Stimulated activated CD8-positive, alpha-beta memory T cell treated with anti-CD3 and anti-CD28 coated beads, Interleukin-2, amount 100 ng/mL, for 48 hours (primary cell): ENCODE data around the gene HIGD1B.

ENCODE experiments used
- DNase-seq, 2 donors: peaks; one replicate each; pipeline ENCODE4 v3.0.0-alpha.2; 2020; ENCODE audit warnings: low read depth in 2 of 2

HIGD1B gene

DNA sequence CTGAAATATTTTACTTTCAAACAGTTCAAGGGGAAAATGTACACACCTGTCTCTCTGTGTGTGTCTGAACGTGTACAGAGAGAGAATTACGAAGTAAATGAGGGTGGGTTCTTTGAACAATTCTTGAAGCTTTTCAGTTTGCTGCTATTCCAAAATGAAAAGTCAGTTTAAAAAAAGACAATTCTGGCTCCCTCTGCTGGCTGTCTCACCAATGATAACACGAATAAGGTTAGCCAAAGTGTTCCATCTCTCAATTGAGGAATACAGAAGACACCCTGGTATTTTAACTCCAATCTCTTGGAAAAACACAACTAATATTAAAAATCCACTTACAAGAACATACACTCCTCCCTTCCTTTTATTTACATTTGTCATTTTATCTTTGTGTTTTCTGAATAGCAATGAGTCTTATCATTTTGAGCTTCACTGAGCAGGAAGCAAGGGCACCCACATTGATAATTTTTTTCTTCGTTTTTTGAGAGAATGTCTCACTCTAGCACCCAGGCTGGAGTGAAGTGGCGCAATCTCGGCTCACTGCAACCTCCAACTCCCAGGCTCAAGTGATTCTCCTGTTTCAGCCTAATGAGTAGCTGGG lies 31.0 kb downstream of the HIGD1B start:
- no peak for DNase-seq

DNA sequence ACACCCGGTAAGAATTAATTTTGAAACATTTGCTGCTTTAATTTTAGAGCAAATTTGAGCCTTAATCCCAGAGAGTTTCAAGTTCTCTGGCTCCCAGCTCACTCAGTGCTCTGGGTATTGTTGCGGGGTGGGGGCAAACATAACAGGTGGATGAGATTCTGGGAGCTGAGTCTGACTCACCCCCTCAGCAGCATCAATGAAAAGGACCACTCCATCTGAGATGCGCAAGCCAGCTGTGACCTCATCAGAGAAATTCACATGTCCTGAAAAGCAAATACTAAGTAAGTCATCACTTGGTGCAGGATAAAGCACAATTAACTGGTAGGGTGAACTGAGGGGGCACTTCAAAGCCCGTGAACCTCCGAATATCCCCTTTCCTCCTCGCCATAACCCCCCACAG lies 31.7 kb downstream of the HIGD1B start:
- no peak for DNase-seq

DNA sequence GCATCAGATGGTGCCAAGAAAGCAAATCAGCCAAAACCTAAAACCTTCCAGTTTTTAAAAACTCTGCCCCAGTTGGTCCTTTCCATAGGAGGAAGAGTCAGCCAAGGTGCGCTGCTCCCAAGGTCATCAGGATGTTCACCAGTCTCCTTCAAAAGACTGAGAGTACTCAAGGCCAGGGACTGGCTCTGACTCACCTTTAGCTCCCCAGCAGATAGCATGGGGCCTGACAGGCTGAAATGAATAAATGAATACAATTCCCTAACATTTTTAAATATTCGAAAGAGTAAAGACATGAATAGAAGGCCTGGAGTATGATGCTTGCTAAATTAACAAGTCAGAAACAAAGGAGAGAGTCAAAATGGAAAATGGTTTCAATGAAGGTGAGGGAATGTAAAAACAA lies 32.4 kb downstream of the HIGD1B start:
- no peak for DNase-seq

DNA sequence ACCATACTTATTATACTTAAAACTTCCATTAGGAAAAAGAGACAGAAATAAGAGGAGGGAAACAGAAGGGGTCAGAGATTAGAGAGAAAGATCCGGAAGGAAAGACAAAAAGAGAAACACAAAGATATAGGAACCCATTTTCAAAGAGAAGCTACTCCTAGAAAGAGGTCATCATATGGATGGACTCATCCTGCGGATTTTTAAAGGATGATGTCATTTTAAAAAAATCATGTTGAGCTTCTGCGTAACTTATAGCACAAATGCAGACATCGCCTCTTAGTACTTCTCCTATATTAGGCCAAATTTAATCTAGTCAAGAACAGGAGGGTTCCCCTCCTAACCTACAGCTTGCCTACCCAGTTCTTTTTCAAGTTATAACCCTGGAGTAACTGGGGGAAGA lies 33.5 kb downstream of the HIGD1B start:
- no peak for DNase-seq

DNA sequence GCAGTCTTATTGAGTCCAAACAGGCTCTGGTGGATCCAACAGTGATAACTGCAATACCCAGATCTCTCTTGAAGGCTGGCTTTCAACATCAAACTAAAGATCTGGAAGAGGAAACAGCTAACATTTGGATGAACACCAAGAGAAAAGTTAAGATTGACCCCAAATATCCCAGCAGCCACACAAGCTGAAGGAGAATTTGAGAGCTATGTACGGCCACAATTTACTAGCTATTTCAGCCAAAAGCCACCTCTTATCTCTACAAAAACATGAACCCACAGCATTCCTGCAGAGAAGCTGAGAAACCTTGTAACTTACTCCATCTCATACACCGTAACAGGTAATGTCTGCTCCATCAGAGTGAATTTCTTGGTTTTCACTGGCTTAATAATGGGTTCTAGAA lies 37.3 kb downstream of the HIGD1B start:
- no peak for DNase-seq

DNA sequence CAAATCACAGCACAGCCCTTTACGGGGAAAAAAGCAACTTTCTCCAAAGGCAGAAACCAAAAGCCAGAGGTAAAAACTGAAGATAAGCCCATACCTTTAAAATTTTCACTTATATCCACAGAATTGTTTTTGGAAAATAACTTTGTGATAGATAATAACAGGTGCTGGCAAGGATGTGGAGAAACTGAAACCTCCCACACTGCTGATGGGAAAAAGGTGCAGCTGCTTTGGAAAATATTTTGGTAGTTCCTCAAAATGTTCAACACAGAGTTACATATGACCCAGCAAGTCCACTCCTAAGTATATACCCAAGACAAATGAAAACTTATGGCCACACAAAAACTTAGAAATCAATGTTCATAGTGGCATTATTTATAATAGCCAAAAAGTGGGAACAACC lies 39.3 kb downstream of the HIGD1B start:
- DNase-seq = no peak

DNA sequence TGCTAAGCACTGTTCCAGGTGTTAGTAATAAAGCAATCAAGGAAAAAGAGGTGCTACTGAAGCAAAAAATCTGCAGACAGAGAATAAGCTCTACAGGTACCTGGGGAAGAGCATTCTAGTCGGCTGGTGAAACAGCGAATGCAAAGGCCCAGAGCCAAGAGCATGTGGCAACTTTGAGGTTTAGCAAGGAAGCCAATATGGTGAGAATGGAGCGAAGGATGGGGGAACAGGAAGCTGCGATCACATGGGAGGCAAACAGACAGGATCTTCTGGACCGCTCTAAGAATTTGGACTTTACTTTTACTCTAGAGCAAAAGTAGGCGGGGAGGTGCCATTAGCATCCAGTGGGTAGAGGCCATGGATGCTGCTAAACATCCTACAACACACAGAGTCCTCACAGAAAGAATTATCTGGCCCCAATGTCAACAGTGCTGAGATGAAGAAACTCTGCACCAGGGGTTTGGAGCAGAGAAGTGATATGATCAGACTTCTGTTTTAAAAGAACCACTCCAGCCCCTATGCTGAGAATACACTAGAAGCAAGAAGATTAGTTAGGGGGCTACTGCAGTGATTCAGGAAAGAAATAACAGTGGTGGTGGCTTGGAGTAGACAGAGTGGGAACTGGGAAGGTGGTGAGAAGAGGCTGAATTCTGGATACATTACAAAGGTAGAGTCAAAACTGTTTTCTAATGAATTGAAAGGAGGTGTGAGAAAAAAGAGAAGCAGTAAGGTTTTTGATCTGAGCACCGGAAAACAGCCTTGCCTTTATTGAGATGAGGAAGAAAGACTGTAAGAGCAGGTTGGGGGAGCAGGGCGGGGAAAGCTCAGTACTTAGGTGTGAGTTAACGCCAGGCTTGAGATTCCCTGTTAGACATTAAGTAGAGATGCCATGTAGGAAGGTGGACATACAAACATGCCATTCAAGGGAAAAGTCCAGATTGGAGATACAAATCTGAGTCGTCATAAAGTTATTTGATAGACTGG lies 40.6 kb downstream of the HIGD1B start:
- no peak for DNase-seq

DNA sequence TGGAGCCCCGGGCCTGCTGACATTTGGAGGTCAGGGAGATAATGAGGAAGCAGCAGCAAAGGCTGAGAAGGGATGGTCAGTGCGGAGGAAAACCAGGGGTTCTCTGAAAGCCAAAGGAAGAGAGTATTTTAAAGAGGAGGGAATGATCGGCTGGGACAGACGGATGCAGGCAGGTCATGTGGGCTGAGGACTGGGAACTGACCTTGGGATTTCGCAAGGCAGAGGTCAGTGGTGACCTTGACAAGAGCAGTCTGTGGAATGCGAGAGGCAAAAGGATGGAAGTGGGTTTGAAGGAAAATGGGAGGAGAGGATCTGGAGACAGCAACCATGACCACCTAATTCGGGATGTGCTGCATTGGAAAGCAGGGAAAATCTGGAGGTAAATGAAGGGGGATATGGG lies 41.3 kb downstream of the HIGD1B start:
- no peak for DNase-seq

GRCh38 chr17:44892250-44892649 lies 44.6 kb downstream of the HIGD1B start:
- DNase-seq = no peak

GRCh38 chr17:44894642-44895041 lies 47.0 kb downstream of the HIGD1B start:
- DNase-seq = no peak

GRCh38 chr17:44898768-44899073 lies 51.0 kb downstream of the HIGD1B start:
- peak in 1 of 2 donors; percentile 6 for DNase-seq

DNA sequence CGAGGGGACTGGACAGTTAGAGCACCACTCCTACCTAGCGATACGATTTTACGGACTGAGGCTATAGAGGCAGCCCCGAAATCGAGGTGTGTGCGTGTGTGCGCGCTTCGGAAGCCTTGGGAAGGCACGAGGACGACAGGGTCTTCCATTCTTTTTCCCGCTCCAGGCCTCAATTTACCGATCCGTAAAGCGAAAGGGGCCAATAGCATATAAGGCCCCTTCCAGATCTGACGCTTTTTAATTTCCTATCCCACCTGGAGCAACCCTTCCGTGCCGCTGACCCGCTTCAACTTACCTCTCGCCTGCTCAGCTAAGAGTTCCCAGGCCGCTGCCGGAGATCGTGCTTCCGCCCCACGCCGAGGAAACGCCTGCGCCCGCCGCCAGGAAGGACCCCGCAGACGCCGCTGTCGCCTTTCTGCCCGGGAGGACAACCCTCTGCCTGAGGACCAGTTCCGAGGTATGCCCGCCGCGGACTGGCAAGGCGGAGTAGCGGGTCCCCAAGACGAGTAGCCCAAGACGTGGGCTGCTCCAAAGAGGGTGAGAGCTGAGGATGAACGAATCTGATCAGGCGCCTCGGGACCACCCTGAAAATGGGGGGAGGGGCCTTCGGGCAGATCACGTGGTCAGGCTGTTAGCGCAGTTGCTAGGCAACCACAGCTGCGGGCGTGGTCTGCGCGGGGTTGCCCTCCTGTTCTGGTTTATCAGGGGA lies 51.5 kb downstream of the HIGD1B start, which contains the start of gene EFTUD2:
Gene EFTUD2 (minus strand): TSS at position 372 of the 709 bp plus-strand sequence. CDS start 4,924 bp downstream, outside the sequence.
- peak; percentile 83 to 87 for DNase-seq
